Heart left ventricle (tissue), 16 donors: ENCODE measurements around the gene MAP2K5. TPM values are rescaled to one million over a fixed set of nuclear protein-coding genes. Genes with fewer than 3 reads are reported as not detected.

Source experiments
- ATAC-seq, 4 donors: fragments of 200-7000 bp; cut with Tn5 transposase; one replicate each; pipeline ENCODE4 v1.9.1; 2020 to 2022; ENCODE audit warnings: moderate library complexity in 4 of 4, mild to moderate bottlenecking in 3 of 4, moderate number of reproducible peaks in 1 of 4
- DNase-seq, 5 donors: peaks; one replicate each; pipeline ENCODE4 v3.0.0-alpha.2; 2020
- H3K27ac ChIP-seq, 12 donors: fragments of 200-600 bp; sonication (generic) in 4 of 12; one replicate each; pipeline versions ENCODE4 v1.5.0 to v1.8.0; 2016 to 2022; ENCODE audit warnings: mild to moderate bottlenecking in 2 of 12
- H3K27me3 ChIP-seq, 9 donors: fragments of 200-600 bp; sonication (generic) in 2 of 9; one replicate each; pipeline versions ENCODE4 v1.5.1 to v1.8.0; 2016 to 2022; ENCODE audit warnings: mild to moderate bottlenecking in 3 of 9
- H3K36me3 ChIP-seq, 9 donors: fragments of 200-600 bp; sonication (generic) in 2 of 9; one replicate each; pipeline versions ENCODE4 v1.5.0 to v1.8.0; 2018 to 2022; ENCODE audit warnings: mild to moderate bottlenecking in 2 of 9
- H3K4me1 ChIP-seq, 12 donors: fragments of 200-600 bp; sonication (generic) in 4 of 12; one replicate each; pipeline versions ENCODE4 v1.5.0 to v1.8.0; 2016 to 2022; ENCODE audit warnings: mild to moderate bottlenecking in 3 of 12
- H3K4me3 ChIP-seq, 12 donors: fragments of 200-600 bp; sonication (generic) in 4 of 12; one replicate each; pipeline versions ENCODE4 v1.5.0 to v1.8.0; 2017 to 2022; ENCODE audit warnings: mild to moderate bottlenecking in 9 of 12, moderate library complexity in 4 of 12
- H3K9me3 ChIP-seq, 12 donors: fragments of 200-600 bp; sonication (generic) in 4 of 12; one replicate each; pipeline versions ENCODE4 v1.5.0 to v1.8.0; 2016 to 2022; ENCODE audit warnings: mild to moderate bottlenecking in 1 of 12
- CTCF ChIP-seq, 12 donors: fragments of 200-600 bp; sonication (generic) in 4 of 12; IDR thresholded peaks; one replicate each; pipeline versions ENCODE4 v1.5.0 to v1.8.0; 2018 to 2022; ENCODE audit warnings: antibody characterized with exemption in 12 of 12, mild to moderate bottlenecking in 5 of 12
- POLR2A ChIP-seq, 2 donors: fragments of 450-650 bp; IDR thresholded peaks; one replicate each; pipeline ENCODE4 v1.6.1; 2017; ENCODE audit warnings: antibody characterized with exemption in 2 of 2, mild to moderate bottlenecking in 2 of 2, moderate library complexity in 2 of 2
- WGBS, 4 donors: extraction: QIAGEN DNeasy Blood & Tissue Kit in 2 of 4; methylation state at CpG; one replicate each; pipeline versions ENCODE4 v1.1.5 to v1.1.7; 2013 to 2018; 5-methylcytosine and 5-hydroxymethylcytosine counted together
- intact Hi-C, 10 donors: fragments of 100-400 bp; cut with DNase I; formaldehyde crosslinking; loops; one replicate each; pipeline versions ENCODE4 v1.11.1 to v1.14.2; 2022
- polyA plus RNA-seq, 2 donors: library from polyadenylated mRNA; stranded (reverse); fragments of 200-250 nt; gene quantifications; one replicate each; pipeline ENCODE4 v1.2.3, GENCODE V29; 2013
- total RNA-seq, 9 donors: library from RNA; depleted of rRNA in 2 of 9; stranded (reverse); fragments of >200 nt in 2 of 9; fragmentation: NEBNext Ultra II Directional in 3 of 9; extraction: Animal tissue kit (Norgen Biotek cat#: 25700) in 3 of 9; gene quantifications; one replicate each; pipeline versions ENCODE4 v1.1.0 to v1.2.4, GENCODE V29; 2016 to 2023
- donor health status: ischemic (EF 13 %, LVEDD 7.1; RV severe dilation, severe dysfunction).
- donor health status: healthy with polysubstance abuse.
- donor health status: DM: no; HTN: yes; CAD: no.
- donor health status: DM: no; HTN: no; CAD: no.
- donor health status: ischemic (EF 25% LVEDD 6.9; RV normal size, moderate dysfunction).
- donor health status: ischemic (EF 25% LVEDD 5.7; RV mildly dilated, moderate dysfunction).
- donor health status: healthy.
- donor health status: DM: yes; HTN: yes; CAD: no.
- donor health status: ischemic (EF 35%, LVEDD 5.7; RV mildly dilated, moderate dysfunction).
- donor health status: nonischemic (EF 11% LVEDD 7.7; RV severe dilation, severe dysfunction).
- donor health status: DM: yes; HTN: yes; CAD: no.
- donor health status: PGD.
- donor health status: ischemic (EF 29% LVEDD 5.4; RV normal size, mild dysfunction).
- donor health status: nonischemic (EF 23%, LVEDD 6.1; RV moderate dilation, normal function).

MAP2K5 gene
- total and polyA plus RNA-seq, 11 donors, result 8.1 to 32.0 (median 19.1) TPM

DNA sequence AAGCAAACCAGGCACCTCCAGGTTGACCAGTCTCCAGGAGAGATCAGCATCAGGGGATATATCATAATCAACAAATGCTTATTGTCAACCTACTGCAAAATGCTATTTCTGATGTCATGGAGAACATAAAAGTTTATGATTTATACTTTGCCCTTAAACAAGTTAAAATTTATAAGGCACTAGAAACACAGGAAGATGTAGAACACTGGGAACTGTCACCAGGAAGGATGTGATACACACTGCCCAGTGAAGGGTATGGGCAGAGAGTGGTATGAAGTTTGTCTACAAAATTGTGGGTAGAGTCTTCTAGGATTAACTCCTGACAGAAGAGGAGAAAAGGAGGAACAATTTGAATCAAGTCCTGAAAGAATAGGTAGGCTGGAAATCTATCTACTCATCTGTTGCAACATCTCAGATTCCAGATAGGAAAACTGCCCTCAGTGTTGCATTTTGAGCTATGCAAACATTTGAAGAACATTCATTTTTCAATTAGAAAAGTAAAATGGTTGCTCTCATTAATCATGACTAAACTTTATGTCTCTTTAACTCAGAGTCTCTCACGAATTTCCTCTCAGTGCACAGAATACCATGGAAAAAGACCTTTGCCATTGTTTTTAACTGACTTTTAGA is 176.9 kb downstream of the MAP2K5 start:
- DNase-seq (no peak), ATAC-seq (no peak)
- 85 to 95% (median 89%) methylated on average over 1 of the region's 1 CpG for WGBS, 4 donors
- TF ChIP-seq POLR2A (IDR thresholded peaks at IDR 0.05), result no peak
- no peak for TF ChIP-seq CTCF (IDR thresholded peaks at IDR 0.05)
- H3K4me1 ChIP-seq, result peaks cover 0 to 8% (median 0%) of the 10 kb centered on the region in 12 donors
- H3K27me3 ChIP-seq, result no peaks in the 10 kb centered on the region
- H3K27ac ChIP-seq, result no peak overlapping the region
- no peaks in the 10 kb centered on the region for H3K36me3 ChIP-seq
- intact Hi-C loops, result no loop called here
- H3K9me3 ChIP-seq, result no peaks in the 10 kb centered on the region
- H3K4me3 ChIP-seq, result no peak overlapping the region

- no peak for TF ChIP-seq POLR2A (IDR thresholded peaks at IDR 0.05)
- no peak for TF ChIP-seq CTCF (IDR thresholded peaks at IDR 0.05)
- Histone ChIP-seq H3K27ac (no peak overlapping the region), H3K36me3 (no peaks in the 10 kb centered on the region), H3K4me3 (no peak overlapping the region), H3K27me3 (no peaks in the 10 kb centered on the region), H3K9me3 (no peaks in the 10 kb centered on the region), H3K4me1 (peaks cover 0 to 8% (median 0%) of the 10 kb centered on the region in 12 donors)
- ATAC-seq, result no peak
- no peak for DNase-seq
- 85 to 88% (median 87%) methylated on average over 8 of the region's 8 CpGs for WGBS, 4 donors
- intact Hi-C loops, result no loop called here
Observed at GRCh38 chr15:67720556-67721175, 178.2 kb downstream of the MAP2K5 start.

- Histone ChIP-seq H3K4me1 (peaks cover 0 to 8% (median 0%) of the 10 kb centered on the region in 12 donors), H3K36me3 (no peaks in the 10 kb centered on the region), H3K27me3 (no peaks in the 10 kb centered on the region), H3K27ac (no peak overlapping the region), H3K4me3 (no peak overlapping the region), H3K9me3 (no peaks in the 10 kb centered on the region)
- no peak for DNase-seq
- no peak for TF ChIP-seq POLR2A (IDR thresholded peaks at IDR 0.05)
- TF ChIP-seq CTCF (IDR thresholded peaks at IDR 0.05), result no peak
- WGBS, 4 donors, result 93 to 96% (median 94%) methylated on average over 5 of the region's 5 CpGs
- intact Hi-C loops, result no loop called here
- no peak for ATAC-seq
Observed at GRCh38 chr15:67722030-67722817, 179.7 kb downstream of the MAP2K5 start.
